DOHH2 (cell line): ENCODE results near the gene REEP6.
"Not testable (repeated sequence)": the region's sequence is repeated elsewhere in the genome, so short reads cannot be mapped to it uniquely, and the experiment has no call there.

ENCODE experiments used
- H3F3A ChIP-seq: fragments of 200-600 bp; sonication (generic), shearing (Covaris generic); 2 replicates; pipeline ENCODE4 v1.6.0; 2016; ENCODE audit warnings: antibody characterized with exemption, mild to moderate bottlenecking; ENCODE audit not compliant: control insufficient read depth, insufficient read depth
- H3K27ac ChIP-seq: fragments of 200-600 bp; sonication (generic); 2 replicates; pipeline ENCODE4 v1.5.1; 2014; ENCODE audit warnings: low read depth, mild to moderate bottlenecking, low read length, moderate library complexity
- H3K27me3 ChIP-seq: fragments of 200-600 bp; sonication (generic); 2 replicates; pipeline ENCODE4 v1.6.1; 2014; ENCODE audit warnings: mild to moderate bottlenecking, low read length, mixed read lengths; ENCODE audit not compliant: control insufficient read depth
- H3K36me3 ChIP-seq: fragments of 200-600 bp; sonication (generic); 2 replicates; pipeline ENCODE4 v1.6.1; 2014; ENCODE audit warnings: mild to moderate bottlenecking, low read length, moderate library complexity, mixed read lengths; ENCODE audit not compliant: control insufficient read depth
- H3K4me1 ChIP-seq: fragments of 200-600 bp; sonication (generic); 2 replicates; pipeline ENCODE4 v1.6.1; 2014; ENCODE audit warnings: mild to moderate bottlenecking, low read length, mixed read lengths; ENCODE audit not compliant: control insufficient read depth
- H3K4me2 ChIP-seq: fragments of 200-600 bp; sonication (generic); 2 replicates; pipeline ENCODE4 v1.6.0; 2014; ENCODE audit warnings: mild to moderate bottlenecking, low read length, moderate library complexity
- H3K4me3 ChIP-seq: fragments of 200-600 bp; sonication (generic); 2 replicates; pipeline ENCODE4 v1.5.1; 2014; ENCODE audit warnings: mild to moderate bottlenecking, low read length, mixed read lengths
- H3K79me2 ChIP-seq: fragments of 200-600 bp; sonication (generic); 2 replicates; pipeline ENCODE4 v1.6.1; 2014; ENCODE audit warnings: mild to moderate bottlenecking, low read length, mixed read lengths; ENCODE audit not compliant: control insufficient read depth
- H3K9me2 ChIP-seq: fragments of 200-600 bp; sonication (generic); replicated peaks from 2 replicates; pipeline ENCODE4 v1.6.1; 2014; ENCODE audit warnings: mild to moderate bottlenecking, low read length, mixed read lengths; ENCODE audit not compliant: control insufficient read depth
- H3K9me3 ChIP-seq: fragments of 200-600 bp; sonication (generic); 2 replicates; pipeline ENCODE4 v1.6.1; 2014; ENCODE audit warnings: antibody characterized with exemption, low read length, mixed read lengths; ENCODE audit not compliant: control insufficient read depth, insufficient read depth
- H4K20me1 ChIP-seq: fragments of 200-600 bp; sonication (generic); 2 replicates; pipeline ENCODE4 v1.6.0; 2014; ENCODE audit warnings: low read depth, mild to moderate bottlenecking, antibody characterized with exemption, low read length, moderate library complexity; ENCODE audit not compliant: control insufficient read depth, insufficient read depth
- EZH2phosphoT487 ChIP-seq: fragments of 200-600 bp; sonication (generic); IDR thresholded peaks from 2 replicates; pipeline ENCODE4 v1.6.1; 2017; ENCODE audit warnings: borderline replicate concordance, mild to moderate bottlenecking, antibody characterized with exemption, low read length, moderate library complexity, mixed read lengths
- TF ChIP-seq, protein P1 (sequence below): fragments of 200-600 bp; sonication (generic); IDR thresholded peaks from one replicate; pipeline ENCODE4 v1.5.1; 2014; ENCODE audit warnings: antibody characterized with exemption, mild to moderate bottlenecking, low read depth, low read length; ENCODE audit not compliant: poor library complexity, severe bottlenecking

The REEP6 gene

GRCh38 chr19:1496714-1497577 is 6.0 kb downstream of the REEP6 start:
- Histone ChIP-seq H3K4me1 (no peaks in the 10 kb centered on the region), H3K9me2 (no peaks in the 10 kb centered on the region), H3K9me3 (no peaks in the 10 kb centered on the region), H3K4me2 (no peak overlapping the region), H3K36me3 (no peaks in the 10 kb centered on the region), H3K27me3 (no peaks in the 10 kb centered on the region), H3F3A (no peaks in the 10 kb centered on the region), H3K4me3 (no peak overlapping the region), H3K27ac (no peak overlapping the region), H4K20me1 (no peaks in the 10 kb centered on the region), H3K79me2 (no peaks in the 10 kb centered on the region)
- TF ChIP-seq EZH2phosphoT487: no peak
- TF ChIP-seq, protein P1, sequence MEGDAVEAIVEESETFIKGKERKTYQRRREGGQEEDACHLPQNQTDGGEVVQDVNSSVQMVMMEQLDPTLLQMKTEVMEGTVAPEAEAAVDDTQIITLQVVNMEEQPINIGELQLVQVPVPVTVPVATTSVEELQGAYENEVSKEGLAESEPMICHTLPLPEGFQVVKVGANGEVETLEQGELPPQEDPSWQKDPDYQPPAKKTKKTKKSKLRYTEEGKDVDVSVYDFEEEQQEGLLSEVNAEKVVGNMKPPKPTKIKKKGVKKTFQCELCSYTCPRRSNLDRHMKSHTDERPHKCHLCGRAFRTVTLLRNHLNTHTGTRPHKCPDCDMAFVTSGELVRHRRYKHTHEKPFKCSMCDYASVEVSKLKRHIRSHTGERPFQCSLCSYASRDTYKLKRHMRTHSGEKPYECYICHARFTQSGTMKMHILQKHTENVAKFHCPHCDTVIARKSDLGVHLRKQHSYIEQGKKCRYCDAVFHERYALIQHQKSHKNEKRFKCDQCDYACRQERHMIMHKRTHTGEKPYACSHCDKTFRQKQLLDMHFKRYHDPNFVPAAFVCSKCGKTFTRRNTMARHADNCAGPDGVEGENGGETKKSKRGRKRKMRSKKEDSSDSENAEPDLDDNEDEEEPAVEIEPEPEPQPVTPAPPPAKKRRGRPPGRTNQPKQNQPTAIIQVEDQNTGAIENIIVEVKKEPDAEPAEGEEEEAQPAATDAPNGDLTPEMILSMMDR: no peak

DNA sequence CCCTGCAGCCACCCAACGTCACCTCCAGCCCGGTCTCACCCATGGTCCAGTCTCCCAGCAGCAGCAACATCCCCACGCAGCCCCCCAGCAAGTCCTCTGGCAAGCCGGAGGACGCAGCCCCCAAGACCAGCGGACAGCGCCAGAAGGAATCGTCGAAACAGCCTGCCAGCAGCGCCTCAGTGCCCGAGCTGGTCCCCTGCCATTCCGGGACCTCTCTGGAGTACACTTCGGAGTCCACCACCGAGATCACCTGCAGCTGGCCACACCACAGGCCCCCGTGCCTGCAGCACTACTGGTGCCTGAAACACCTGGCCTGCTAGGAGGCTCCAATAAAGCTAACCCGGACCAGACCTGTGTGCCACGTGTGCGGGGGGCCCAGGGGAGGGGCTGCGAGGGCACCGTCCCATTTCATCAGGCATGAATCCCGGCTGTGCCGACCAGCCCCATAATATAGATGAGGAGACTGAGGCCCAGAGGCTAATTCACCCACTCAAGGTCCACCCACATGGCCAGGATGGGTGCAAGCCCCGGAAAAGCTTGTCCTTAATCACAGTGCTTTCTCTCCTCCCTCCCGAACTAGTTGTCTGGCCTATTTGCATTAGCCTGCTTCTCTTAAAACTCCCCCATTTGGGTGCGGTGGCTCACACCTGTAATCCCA is 6.7 kb downstream of the REEP6 start:
- no peaks in the 10 kb centered on the region for H3K4me1 ChIP-seq
- 0 out of 2 replicates have a peak, but pooled peaks cover 1% of the 10 kb centered on the region for H3F3A ChIP-seq
- H3K36me3 ChIP-seq: no peaks in the 10 kb centered on the region
- no peaks in the 10 kb centered on the region for H3K79me2 ChIP-seq
- no peak overlapping the region for H3K4me3 ChIP-seq
- TF ChIP-seq, protein P1: no peak
- no peak for TF ChIP-seq EZH2phosphoT487
- no peaks in the 10 kb centered on the region for H3K27me3 ChIP-seq
- no peak overlapping the region for H3K4me2 ChIP-seq
- no peaks in the 10 kb centered on the region for H3K9me3 ChIP-seq
- H4K20me1 ChIP-seq: no peaks in the 10 kb centered on the region
- H3K27ac ChIP-seq: no peak overlapping the region
- H3K9me2 ChIP-seq: no peaks in the 10 kb centered on the region

- not testable (repeated sequence) for H3K4me1 ChIP-seq, H4K20me1 ChIP-seq, H3K27me3 ChIP-seq, H3F3A ChIP-seq, H3K4me3 ChIP-seq, H3K4me2 ChIP-seq, H3K36me3 ChIP-seq, H3K9me3 ChIP-seq, H3K79me2 ChIP-seq, H3K9me2 ChIP-seq, H3K27ac ChIP-seq
Observed at GRCh38 chr19:1499231-1499630, 8.2 kb downstream of the REEP6 start.

DNA sequence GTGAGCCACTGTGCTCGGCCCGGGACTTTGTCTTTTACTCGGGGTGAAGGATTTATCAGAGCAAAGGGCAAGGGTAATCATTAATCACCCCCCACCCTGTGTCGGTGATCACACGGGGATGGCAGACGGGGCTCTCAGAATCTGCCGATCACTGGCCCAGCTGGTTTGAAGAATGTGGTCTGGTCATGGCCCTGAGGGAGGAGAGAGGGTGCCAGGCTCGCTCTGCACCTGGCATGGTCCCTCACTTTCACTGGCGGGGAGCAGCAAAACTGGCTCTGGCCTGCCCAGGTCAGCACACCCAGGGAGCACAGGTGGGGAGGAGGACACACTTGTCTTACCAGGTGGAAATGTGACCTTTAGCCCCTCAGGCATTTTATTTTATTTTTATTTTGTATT is 10.2 kb downstream of the REEP6 start:
- no peak overlapping the region for H3K4me3 ChIP-seq
- H3K79me2 ChIP-seq: no peaks in the 10 kb centered on the region
- H3K4me1 ChIP-seq: peaks cover 5% of the 10 kb centered on the region
- H3K4me2 ChIP-seq: no peak overlapping the region
- H3F3A ChIP-seq: 0 out of 2 replicates have a peak, but pooled peaks cover 2% of the 10 kb centered on the region
- peaks cover 5% of the 10 kb centered on the region; the same call in 1 of the 2 replicates for H3K27me3 ChIP-seq
- H3K36me3 ChIP-seq: no peaks in the 10 kb centered on the region
- no peaks in the 10 kb centered on the region for H3K9me3 ChIP-seq
- no peak for TF ChIP-seq EZH2phosphoT487
- TF ChIP-seq, protein P1: no peak
- H4K20me1 ChIP-seq: no peaks in the 10 kb centered on the region
- no peaks in the 10 kb centered on the region for H3K9me2 ChIP-seq
- H3K27ac ChIP-seq: no peak overlapping the region
